OCI-LY1 (cell line): ENCODE results near the gene ZNF346.

Experiments used
- CTCF ChIP-seq: fragments of 200-600 bp; sonication (generic), shearing (Covaris generic); IDR thresholded peaks from 2 replicates; pipeline ENCODE4 v1.5.1; 2017; ENCODE audit warnings: mild to moderate bottlenecking, antibody characterized with exemption, low read length, moderate library complexity, mixed read lengths
- EZH2 ChIP-seq: fragments of 200-600 bp; sonication (generic), shearing (Covaris generic); IDR thresholded peaks from 2 replicates; pipeline ENCODE4 v1.8.0; 2017; ENCODE audit warnings: borderline replicate concordance, mixed run types, mild to moderate bottlenecking, antibody characterized with exemption, low read length, moderate library complexity, mixed read lengths

GRCh38 chr5:177105691-177106476 is 83.4 kb downstream of the ZNF346 start:
- TF ChIP-seq CTCF (no peak), EZH2 (no peak)
